Stimulated activated CD8-positive, alpha-beta memory T cell treated with anti-CD3 and anti-CD28 coated beads, Interleukin-4, amount 100 ng/mL, for 48 hours (primary cell): Measurements from ENCODE around the gene RIC1.
"Not testable (repeated sequence)": the region's sequence is repeated elsewhere in the genome, so short reads cannot be mapped to it uniquely, and the experiment has no call there.

Source experiments
- DNase-seq: peaks from one replicate; pipeline ENCODE4 v3.0.0-alpha.2; 2020

The RIC1 gene

GRCh38 chr9:5789489-5789888, 160.6 kb downstream of the RIC1 start:
- DNase-seq: no peak

GRCh38 chr9:5790923-5791322, 162.0 kb downstream of the RIC1 start:
- DNase-seq: no peak

- no peak for DNase-seq
These were observed 163.0 kb downstream of the RIC1 start for GRCh38 chr9:5791870-5792269.

GRCh38 chr9:5793812-5794211, 164.9 kb downstream of the RIC1 start:
- no peak for DNase-seq

- no peak for DNase-seq
These were observed 167.4 kb downstream of the RIC1 start for GRCh38 chr9:5796298-5796697.

- DNase-seq: no peak
These were observed 169.7 kb downstream of the RIC1 start for GRCh38 chr9:5798581-5798980.

- no peak for DNase-seq
These were observed 170.4 kb downstream of the RIC1 start for GRCh38 chr9:5799314-5799713.

GRCh38 chr9:5800378-5800777, 171.5 kb downstream of the RIC1 start:
- not testable (repeated sequence) for DNase-seq

- DNase-seq: no peak
These were observed 172.2 kb downstream of the RIC1 start for GRCh38 chr9:5800969-5801738.

- DNase-seq: no peak
These were observed 172.8 kb downstream of the RIC1 start for GRCh38 chr9:5801739-5802113.

GRCh38 chr9:5805478-5805877, 176.6 kb downstream of the RIC1 start:
- DNase-seq: no peak

GRCh38 chr9:5811751-5812150, 182.8 kb downstream of the RIC1 start:
- DNase-seq: no peak

GRCh38 chr9:5813824-5814223, 184.9 kb downstream of the RIC1 start:
- no peak for DNase-seq

- no peak for DNase-seq
These were observed 186.6 kb downstream of the RIC1 start for GRCh38 chr9:5815461-5815860.

GRCh38 chr9:5817862-5818261, 189.0 kb downstream of the RIC1 start:
- DNase-seq: no peak

- no peak for DNase-seq
These were observed 189.7 kb downstream of the RIC1 start for GRCh38 chr9:5818424-5819142.

- DNase-seq: no peak
These were observed 190.3 kb downstream of the RIC1 start for GRCh38 chr9:5819174-5819573.

GRCh38 chr9:5820425-5820824, 191.5 kb downstream of the RIC1 start:
- no peak for DNase-seq

GRCh38 chr9:5825223-5825622, 196.3 kb downstream of the RIC1 start:
- no peak for DNase-seq
